Activated naive CD8-positive, alpha-beta T cell treated with anti-CD3 and anti-CD28 coated beads for 36 hours (primary cell): ENCODE results near the gene MFSD2A. TPM values are rescaled to one million over a fixed set of nuclear protein-coding genes. Genes with fewer than 3 reads are reported as not detected.
"Not testable (repeated sequence)": the region's sequence is repeated elsewhere in the genome, so short reads cannot be mapped to it uniquely, and the experiment has no call there.

ENCODE experiments used
- DNase-seq: peaks from one replicate; pipeline ENCODE4 v3.0.0; 2021
- H3K27ac Mint-ChIP-seq: one replicate; pipeline ENCODE4 v1.8.0; 2022; ENCODE audit warnings: mild to moderate bottlenecking, moderate library complexity, mixed read lengths
- H3K27me3 Mint-ChIP-seq: one replicate; pipeline ENCODE4 v1.8.0; 2022; ENCODE audit warnings: mild to moderate bottlenecking, mixed read lengths
- H3K36me3 Mint-ChIP-seq: one replicate; pipeline ENCODE4 v1.8.0; 2021; ENCODE audit warnings: mild to moderate bottlenecking, mixed read lengths
- H3K4me1 Mint-ChIP-seq: one replicate; pipeline ENCODE4 v1.8.0; 2021; ENCODE audit warnings: mixed read lengths
- H3K4me3 Mint-ChIP-seq: one replicate; pipeline ENCODE4 v1.8.0; 2022; ENCODE audit warnings: mild to moderate bottlenecking, moderate library complexity, mixed read lengths
- H3K9me3 Mint-ChIP-seq: one replicate; pipeline ENCODE4 v1.8.0; 2022; ENCODE audit warnings: mixed read lengths
- total RNA-seq, 2 experiments: library from RNA; stranded (reverse); gene quantifications; one replicate each; pipeline ENCODE4 v1.2.3, GENCODE V29; 2021

The MFSD2A gene
- total RNA-seq, 2 experiments from 2014 or later, result 20.2 to 22.3 TPM

DNA sequence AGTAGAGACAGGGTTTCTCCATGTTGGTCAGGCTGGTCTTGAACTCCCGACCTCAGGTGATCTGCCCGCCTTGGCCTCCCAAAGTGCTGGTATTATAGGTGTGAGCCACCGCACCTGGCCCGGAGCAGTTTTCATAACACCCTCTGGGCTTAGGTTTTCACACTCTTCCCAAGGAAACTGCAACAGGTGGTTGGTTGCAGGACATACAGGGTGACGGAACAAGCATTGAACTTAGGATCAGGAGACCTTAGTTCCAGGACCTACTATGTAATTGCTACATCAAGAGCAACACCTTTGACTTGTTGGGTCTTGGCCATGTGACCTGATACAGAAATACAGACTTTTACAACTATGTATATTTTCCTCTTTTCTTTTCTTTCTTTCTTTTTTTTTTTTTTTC lies 37.9 kb downstream of the MFSD2A start:
- Mint-ChIP-seq H3K4me3 (no peak overlapping the region), H3K9me3 (no peaks in the 10 kb centered on the region), H3K4me1 (peaks cover 11% of the 10 kb centered on the region), H3K27me3 (no peaks in the 10 kb centered on the region), H3K27ac (no peak overlapping the region), H3K36me3 (no peaks in the 10 kb centered on the region)
- DNase-seq, result no peak

DNA sequence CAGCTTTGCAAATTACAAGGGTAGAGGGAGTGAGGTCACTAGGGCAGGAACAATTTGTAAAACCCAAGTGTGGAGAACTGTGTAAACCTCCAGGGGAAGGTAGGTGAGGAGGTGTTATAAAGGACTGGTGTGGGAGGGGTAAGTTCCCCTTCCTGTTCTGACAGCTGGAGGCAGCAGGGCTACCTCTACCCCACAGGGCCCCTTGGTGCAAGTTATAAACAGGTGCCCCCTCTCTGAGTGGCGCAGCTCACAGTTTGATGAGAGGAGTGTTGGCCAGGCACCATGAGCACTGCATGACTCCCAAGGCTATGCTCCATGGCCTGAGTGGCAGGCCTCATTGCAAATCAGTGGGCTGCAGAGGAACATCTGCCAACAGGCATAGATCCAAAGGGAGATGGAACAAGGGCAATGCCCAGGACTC lies 41.0 kb downstream of the MFSD2A start:
- H3K36me3 Mint-ChIP-seq, result no peaks in the 10 kb centered on the region
- no peak overlapping the region for H3K27ac Mint-ChIP-seq
- H3K4me1 Mint-ChIP-seq, result peaks cover 11% of the 10 kb centered on the region
- H3K4me3 Mint-ChIP-seq, result no peak overlapping the region
- H3K9me3 Mint-ChIP-seq, result no peaks in the 10 kb centered on the region
- no peaks in the 10 kb centered on the region for H3K27me3 Mint-ChIP-seq
- DNase-seq, result no peak

DNA sequence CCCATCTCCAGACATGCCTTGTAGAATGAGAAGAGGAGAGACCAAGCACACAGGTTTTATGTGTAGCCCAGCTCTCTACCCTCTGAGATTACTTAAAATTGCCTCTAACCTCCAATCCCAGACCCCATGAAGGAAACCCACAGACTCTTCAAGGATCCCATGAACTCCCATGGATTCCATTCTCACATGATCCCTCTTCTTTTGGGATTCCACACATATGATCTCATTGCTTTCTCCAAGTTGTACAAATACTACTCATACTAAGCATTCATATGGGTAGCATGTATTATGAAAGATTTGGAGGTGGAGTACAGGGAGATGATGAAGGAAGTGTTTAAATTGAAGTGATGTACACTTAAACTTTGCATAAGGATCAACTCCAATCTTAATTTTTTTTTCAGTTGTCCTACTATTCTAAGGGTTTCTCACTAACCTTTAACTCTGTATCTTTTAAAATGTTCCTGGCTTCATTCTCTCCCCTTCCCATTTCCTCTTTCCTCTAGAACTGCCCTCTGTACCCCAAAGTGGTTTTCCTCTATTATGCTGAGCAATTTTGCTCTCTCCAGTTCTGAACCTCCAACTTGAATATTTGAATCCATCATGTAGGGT lies 41.6 kb downstream of the MFSD2A start:
- Mint-ChIP-seq H3K36me3 (no peaks in the 10 kb centered on the region), H3K4me1 (peaks cover 11% of the 10 kb centered on the region), H3K4me3 (no peak overlapping the region), H3K27ac (no peak overlapping the region), H3K27me3 (no peaks in the 10 kb centered on the region), H3K9me3 (no peaks in the 10 kb centered on the region)
- no peak for DNase-seq

DNA sequence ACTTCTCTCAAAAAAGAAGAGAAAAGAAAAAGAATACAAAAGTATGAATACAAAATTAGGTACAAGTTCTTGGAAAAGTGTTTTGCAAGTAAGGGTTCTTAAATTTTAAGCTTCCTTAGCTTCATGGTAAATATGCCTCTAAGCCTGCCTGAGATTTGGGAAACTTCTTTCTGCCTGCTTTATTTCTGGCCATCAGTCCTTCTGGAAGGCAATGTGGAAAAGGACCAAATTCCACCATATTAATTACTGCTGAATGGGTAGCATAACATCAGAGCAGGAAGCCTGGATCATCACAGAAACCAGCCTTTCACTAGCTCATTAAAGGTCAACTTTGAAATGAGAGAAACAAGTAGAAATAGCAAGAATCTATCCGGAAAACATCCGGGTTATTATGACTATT lies 46.5 kb downstream of the MFSD2A start:
- Mint-ChIP-seq H3K36me3 (no peaks in the 10 kb centered on the region), H3K4me3 (no peak overlapping the region), H3K27ac (no peak overlapping the region), H3K4me1 (peaks cover 3% of the 10 kb centered on the region), H3K9me3 (no peaks in the 10 kb centered on the region), H3K27me3 (no peaks in the 10 kb centered on the region)
- no peak for DNase-seq

DNA sequence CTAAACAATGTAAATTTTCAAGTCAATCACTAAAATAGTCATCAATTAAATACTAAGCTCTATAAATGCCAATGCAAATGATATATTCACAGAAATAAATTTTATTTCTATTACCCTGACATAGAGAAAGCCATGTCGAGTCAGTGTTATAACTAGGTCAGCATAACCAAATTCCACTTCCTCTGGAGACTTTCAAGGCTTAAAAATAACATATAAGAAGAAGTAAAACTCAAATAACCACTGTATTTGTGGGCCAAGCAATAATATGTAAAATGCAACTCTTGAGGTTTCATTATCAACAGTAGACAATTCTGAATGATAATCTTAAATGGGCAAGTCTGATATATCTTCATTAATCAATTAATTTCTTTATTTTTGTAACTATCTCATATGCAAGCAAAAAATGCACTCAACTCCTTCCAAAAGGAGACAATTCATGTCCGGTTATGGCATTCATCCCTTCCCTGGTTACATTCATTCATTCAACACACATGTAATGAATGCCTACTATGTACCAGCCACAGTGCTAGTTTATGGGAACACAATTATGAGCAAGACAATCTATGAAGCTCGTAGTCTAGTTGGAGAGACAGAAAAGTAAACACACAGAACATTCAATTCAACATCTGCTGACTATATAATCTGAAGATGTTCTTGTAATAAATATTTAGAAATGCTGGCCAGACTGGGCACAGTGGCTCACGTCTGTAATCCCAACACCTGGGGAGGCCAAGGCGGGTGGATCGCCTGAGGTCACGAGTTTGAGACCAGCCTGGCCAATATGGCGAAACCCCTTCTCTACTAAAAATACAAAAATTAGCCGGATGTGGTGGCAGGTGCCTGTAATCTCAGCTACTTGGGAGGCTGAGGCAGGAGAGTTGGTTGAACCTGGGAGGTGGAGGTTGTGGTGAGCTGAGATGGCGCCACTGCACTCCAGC lies 48.5 kb downstream of the MFSD2A start:
- H3K36me3 Mint-ChIP-seq, result no peaks in the 10 kb centered on the region
- no peak overlapping the region for H3K4me3 Mint-ChIP-seq
- H3K4me1 Mint-ChIP-seq, result no peaks in the 10 kb centered on the region
- H3K27me3 Mint-ChIP-seq, result no peaks in the 10 kb centered on the region
- H3K27ac Mint-ChIP-seq, result no peak overlapping the region
- no peaks in the 10 kb centered on the region for H3K9me3 Mint-ChIP-seq
- no peak for DNase-seq

DNA sequence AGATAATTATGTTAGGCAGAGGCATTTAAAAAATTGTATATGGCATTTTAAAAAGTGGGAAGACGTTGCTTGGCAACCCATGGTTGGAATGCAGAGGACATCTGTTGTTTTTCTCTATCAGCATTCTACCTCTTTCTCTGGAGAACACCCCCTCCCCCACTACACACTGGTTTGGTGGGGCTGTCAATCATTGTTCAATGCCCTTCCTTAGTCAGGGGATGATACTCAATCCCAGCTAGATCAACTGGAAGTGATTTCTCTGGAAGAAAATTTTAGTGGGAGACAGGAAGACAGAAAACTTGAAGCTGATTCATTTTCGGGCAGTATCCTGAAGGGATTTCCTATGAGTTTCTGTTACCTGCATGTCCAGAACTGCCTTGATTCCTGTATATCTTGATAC lies 49.9 kb downstream of the MFSD2A start:
- H3K27me3 Mint-ChIP-seq, result no peaks in the 10 kb centered on the region
- H3K4me1 Mint-ChIP-seq, result no peaks in the 10 kb centered on the region
- no peak overlapping the region for H3K27ac Mint-ChIP-seq
- no peaks in the 10 kb centered on the region for H3K36me3 Mint-ChIP-seq
- H3K4me3 Mint-ChIP-seq, result no peak overlapping the region
- DNase-seq, result no peak
- no peaks in the 10 kb centered on the region for H3K9me3 Mint-ChIP-seq

DNA sequence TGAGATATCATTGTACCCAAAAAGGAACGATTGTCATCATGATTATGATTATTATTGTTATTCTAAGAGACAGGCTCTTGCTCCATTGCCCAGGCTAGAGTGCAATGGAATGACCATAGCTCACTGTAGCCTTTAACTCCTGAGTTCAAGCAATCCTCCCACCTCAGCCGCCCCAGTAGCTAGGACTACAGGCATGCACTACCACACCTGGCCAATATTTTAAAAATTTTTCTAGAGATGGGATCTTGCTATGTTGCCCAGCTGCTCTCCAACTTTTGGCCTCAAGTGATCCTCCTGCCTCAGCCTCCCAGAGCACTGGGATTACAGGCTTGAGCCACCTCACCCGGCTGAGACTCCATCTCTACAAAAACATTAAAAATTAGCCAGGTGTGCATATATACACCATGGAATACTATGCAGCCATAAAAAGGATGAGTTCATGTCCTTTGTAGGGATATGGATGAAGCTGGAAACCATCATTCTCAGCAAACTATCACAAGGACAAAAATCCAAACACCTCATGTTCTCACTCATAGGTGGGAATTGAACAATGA lies 52.6 kb downstream of the MFSD2A start:
- DNase-seq, H3K4me1 Mint-ChIP-seq, H3K36me3 Mint-ChIP-seq, H3K27ac Mint-ChIP-seq, H3K9me3 Mint-ChIP-seq, H3K4me3 Mint-ChIP-seq, H3K27me3 Mint-ChIP-seq: not testable (repeated sequence)

DNA sequence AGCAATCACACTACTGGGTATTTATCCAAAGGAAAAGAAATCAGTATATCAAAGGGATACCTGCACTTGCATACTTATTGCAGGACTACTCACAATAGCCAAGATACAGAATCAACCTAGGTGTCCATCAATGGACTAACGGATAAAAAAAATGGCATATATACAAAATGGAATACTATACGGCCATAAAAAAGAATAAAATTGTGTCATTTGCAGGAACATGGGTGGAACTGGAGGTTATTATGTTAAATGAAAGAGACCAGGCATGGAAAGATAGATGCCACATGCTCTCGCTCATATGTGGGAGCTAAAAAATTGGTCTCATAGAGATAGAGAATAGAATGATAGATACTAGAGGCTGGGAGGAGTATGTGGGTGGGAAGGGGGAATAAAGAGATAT lies 56.3 kb downstream of the MFSD2A start:
- Mint-ChIP-seq H3K27ac (no peak overlapping the region), H3K4me3 (no peak overlapping the region), H3K36me3 (no peaks in the 10 kb centered on the region), H3K9me3 (peaks cover 3% of the 10 kb centered on the region), H3K4me1 (no peaks in the 10 kb centered on the region), H3K27me3 (no peaks in the 10 kb centered on the region)
- DNase-seq, result no peak

DNA sequence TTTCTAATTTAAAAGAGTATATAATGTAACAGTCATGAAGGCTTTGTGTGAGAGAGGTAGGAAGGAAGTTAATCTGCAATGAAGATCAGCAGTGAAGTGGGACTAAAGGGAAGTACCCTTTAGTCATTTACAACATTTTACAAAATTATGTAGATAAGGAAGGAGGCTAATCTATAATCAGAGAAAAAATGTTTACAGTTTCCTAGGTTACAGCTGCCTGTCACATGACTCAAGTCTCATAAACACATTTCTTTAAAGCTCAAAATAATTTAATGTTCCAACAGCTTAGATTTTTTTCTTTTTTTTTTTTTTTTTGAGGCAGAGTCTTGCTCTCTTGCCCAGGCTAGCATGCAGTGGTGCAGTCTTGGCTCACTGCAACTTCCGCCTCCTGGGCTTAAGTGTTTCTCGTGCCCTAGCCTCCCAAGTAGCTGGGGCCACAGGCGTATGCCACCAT lies 59.3 kb downstream of the MFSD2A start:
- no peak for DNase-seq
- H3K4me1 Mint-ChIP-seq, result no peaks in the 10 kb centered on the region
- no peaks in the 10 kb centered on the region for H3K27me3 Mint-ChIP-seq
- H3K9me3 Mint-ChIP-seq, result peaks cover 3% of the 10 kb centered on the region
- no peak overlapping the region for H3K27ac Mint-ChIP-seq
- no peak overlapping the region for H3K4me3 Mint-ChIP-seq
- H3K36me3 Mint-ChIP-seq, result no peaks in the 10 kb centered on the region

DNA sequence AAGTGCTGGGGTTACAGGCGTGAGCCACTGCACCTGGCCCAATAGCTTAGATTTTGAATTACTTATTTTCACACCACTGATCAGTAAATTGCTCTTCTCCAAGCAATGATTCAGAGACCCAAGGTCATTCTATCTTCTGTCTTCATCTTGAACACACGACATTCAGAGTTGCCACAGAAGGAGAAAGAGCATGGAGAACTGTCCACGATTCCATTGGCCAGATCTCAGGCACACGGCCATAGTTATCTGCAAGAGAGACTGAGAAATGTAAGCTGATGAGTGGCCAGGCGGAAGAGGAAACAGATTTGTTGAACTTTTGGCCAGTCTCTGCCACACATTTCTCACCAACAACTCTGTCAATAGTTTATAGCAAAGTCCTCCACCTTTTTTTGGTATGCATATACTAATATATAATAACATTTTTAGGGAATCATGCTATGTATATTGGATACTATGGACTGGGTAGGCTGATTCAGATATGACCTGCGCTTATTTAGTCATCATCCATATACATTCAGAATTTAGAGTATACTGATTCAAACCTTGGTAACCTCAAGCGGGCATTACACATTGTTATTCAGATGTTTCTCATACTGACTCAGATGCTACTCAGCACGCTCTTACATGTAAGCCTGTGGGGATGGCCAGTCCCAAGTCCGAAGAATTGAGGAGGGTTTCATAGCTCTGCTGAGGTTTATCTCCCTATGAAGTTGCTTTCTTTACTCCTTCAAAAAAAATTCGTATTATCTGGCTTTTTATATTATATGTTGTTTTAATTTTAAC lies 60.1 kb downstream of the MFSD2A start:
- H3K4me3 Mint-ChIP-seq, result no peak overlapping the region
- H3K27me3 Mint-ChIP-seq, result no peaks in the 10 kb centered on the region
- no peak for DNase-seq
- no peak overlapping the region for H3K27ac Mint-ChIP-seq
- peaks cover 3% of the 10 kb centered on the region for H3K9me3 Mint-ChIP-seq
- H3K36me3 Mint-ChIP-seq, result no peaks in the 10 kb centered on the region
- H3K4me1 Mint-ChIP-seq, result no peaks in the 10 kb centered on the region

DNA sequence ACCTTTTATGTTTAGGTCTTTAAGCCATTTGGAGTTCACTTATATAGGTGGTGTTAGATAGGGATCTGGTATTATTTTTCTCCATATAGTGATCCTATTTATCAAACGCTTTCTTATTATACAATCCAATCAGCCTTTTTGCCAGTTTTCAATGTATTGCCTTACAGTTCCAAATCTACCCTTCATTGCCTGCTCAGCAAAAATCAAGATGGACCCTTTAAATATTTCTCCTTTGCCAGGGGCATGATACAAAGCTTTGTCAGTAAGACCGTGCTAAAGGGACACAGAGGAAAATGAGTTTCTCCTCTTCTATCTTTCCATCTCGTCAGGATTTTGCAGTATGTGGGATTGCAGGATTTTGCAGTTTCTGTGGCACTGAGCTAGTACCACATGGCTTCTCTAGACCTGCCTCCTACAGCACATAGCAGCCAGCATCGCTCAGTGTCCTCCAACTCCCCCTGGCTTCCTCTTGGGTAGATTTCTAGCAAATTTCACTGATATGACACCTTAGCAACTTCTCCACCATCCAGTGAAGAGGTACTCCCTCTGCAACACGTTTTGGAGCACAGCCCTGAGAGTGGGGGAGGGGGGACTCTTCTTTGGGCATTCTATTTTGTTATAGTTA lies 63.1 kb downstream of the MFSD2A start:
- Mint-ChIP-seq H3K36me3 (no peaks in the 10 kb centered on the region), H3K27me3 (no peaks in the 10 kb centered on the region), H3K9me3 (no peaks in the 10 kb centered on the region), H3K27ac (no peak overlapping the region), H3K4me3 (no peak overlapping the region), H3K4me1 (no peaks in the 10 kb centered on the region)
- DNase-seq, result no peak

Other genes starting within 250 kb of the MFSD2A start
- gene PPIE, start 216.3 kb upstream of the MFSD2A start, total RNA-seq, result 10 to 100 TPM; 66.9 to 68.0 TPM
- gene OXCT2, start 183.8 kb upstream of the MFSD2A start, total RNA-seq, result 1 to 10 TPM; 3.8 to 5.7 TPM
- gene BMP8B, start 166.3 kb upstream of the MFSD2A start, total RNA-seq, result under 1 TPM; 0.12 to 0.20 TPM
- gene TRIT1, start 71.6 kb upstream of the MFSD2A start, total RNA-seq, result 10 to 100 TPM; 42.3 to 44.0 TPM
- under 1 TPM; 0.08 to 0.20 TPM for gene MYCL, start 53.2 kb upstream of the MFSD2A start, total RNA-seq
- 100 to 1,000 TPM; 483 to 504 TPM for gene CAP1, start 85.6 kb downstream of the MFSD2A start, total RNA-seq
- gene PPT1, start 142.1 kb downstream of the MFSD2A start, total RNA-seq, result 10 to 100 TPM; 87.5 to 93.7 TPM
- gene RLF, start 206.2 kb downstream of the MFSD2A start, total RNA-seq, result 10 to 100 TPM; 13.6 to 13.7 TPM